Heart left ventricle (tissue), 13 donors: ENCODE results near the gene EDC4.

Experiments used
- CTCF ChIP-seq, 12 donors: fragments of 200-600 bp; sonication (generic) in 4 of 12; IDR thresholded peaks; one replicate each; pipeline versions ENCODE4 v1.5.0 to v1.8.0; 2018 to 2022; ENCODE audit warnings: antibody characterized with exemption in 12 of 12, mild to moderate bottlenecking in 5 of 12
- POLR2A ChIP-seq, 2 donors: fragments of 450-650 bp; IDR thresholded peaks; one replicate each; pipeline ENCODE4 v1.6.1; 2017; ENCODE audit warnings: antibody characterized with exemption in 2 of 2, mild to moderate bottlenecking in 2 of 2, moderate library complexity in 2 of 2
- donor health status: ischemic (EF 13 %, LVEDD 7.1; RV severe dilation, severe dysfunction).
- donor health status: DM: no; HTN: yes; CAD: no.
- donor health status: DM: no; HTN: no; CAD: no.
- donor health status: ischemic (EF 25% LVEDD 6.9; RV normal size, moderate dysfunction).
- donor health status: ischemic (EF 25% LVEDD 5.7; RV mildly dilated, moderate dysfunction).
- donor health status: ischemic (EF 35%, LVEDD 5.7; RV mildly dilated, moderate dysfunction).
- donor health status: nonischemic (EF 11% LVEDD 7.7; RV severe dilation, severe dysfunction).
- donor health status: DM: yes; HTN: yes; CAD: no.
- donor health status: PGD.
- donor health status: ischemic (EF 29% LVEDD 5.4; RV normal size, mild dysfunction).
- donor health status: nonischemic (EF 23%, LVEDD 6.1; RV moderate dilation, normal function).

GRCh38 chr16:67833030-67833414, 39.8 kb upstream of the EDC4 start:
- TF ChIP-seq CTCF (IDR thresholded peaks at IDR 0.05) = no peak
- no peak for TF ChIP-seq POLR2A (IDR thresholded peaks at IDR 0.05)
